SU-DHL-6 (cell line): ENCODE data around the gene SUCNR1.

Source experiments
- H2AFZ ChIP-seq: fragments of 200-600 bp; sonication (generic); 2 replicates; pipeline ENCODE4 v1.6.1; 2014; ENCODE audit warnings: low read depth, mild to moderate bottlenecking, moderate library complexity, mixed read lengths, antibody characterized with exemption, low read length; ENCODE audit not compliant: severe bottlenecking
- H3F3A ChIP-seq: fragments of 200-600 bp; shearing (Covaris generic); 2 replicates; pipeline ENCODE4 v1.6.0; 2016; ENCODE audit warnings: antibody characterized with exemption, mild to moderate bottlenecking; ENCODE audit not compliant: insufficient read depth
- H3K27ac ChIP-seq: fragments of 200-600 bp; sonication (generic); 2 replicates; pipeline ENCODE4 v1.5.1; 2016; ENCODE audit warnings: low read depth, mild to moderate bottlenecking, low read length, moderate library complexity, mixed read lengths
- H3K27me3 ChIP-seq: fragments of 200-600 bp; sonication (generic), shearing (Covaris generic); 2 replicates; pipeline ENCODE4 v1.6.0; 2014; ENCODE audit warnings: mild to moderate bottlenecking, low read length
- H3K36me3 ChIP-seq: fragments of 200-600 bp; sonication (generic); 2 replicates; pipeline ENCODE4 v1.6.1; 2014; ENCODE audit warnings: mild to moderate bottlenecking, low read length, mixed read lengths
- H3K4me2 ChIP-seq: fragments of 300-600, 200-600 bp; shearing (Covaris generic), sonication (generic); 2 replicates; pipeline ENCODE4 v1.6.0; 2014; ENCODE audit warnings: low read length, low read depth, mild to moderate bottlenecking; ENCODE audit not compliant: poor library complexity, severe bottlenecking
- H3K4me3 ChIP-seq: fragments of 200-600 bp; sonication (generic); 2 replicates; pipeline ENCODE4 v1.5.1; 2014; ENCODE audit warnings: antibody characterized with exemption, low read length, mild to moderate bottlenecking, mixed read lengths; ENCODE audit not compliant: insufficient read depth, poor library complexity, severe bottlenecking
- H3K79me2 ChIP-seq: fragments of 200-600 bp; sonication (generic); 2 replicates; pipeline ENCODE4 v1.6.1; 2014; ENCODE audit warnings: mild to moderate bottlenecking, low read length, moderate library complexity; ENCODE audit not compliant: insufficient read depth
- H3K9ac ChIP-seq: fragments of 200-600 bp; sonication (generic); 2 replicates; pipeline ENCODE4 v1.7.0; 2014; ENCODE audit warnings: mild to moderate bottlenecking, low read length
- H3K9me2 ChIP-seq: fragments of 200-600 bp; sonication (generic); replicated peaks from 2 replicates; pipeline ENCODE4 v1.6.1; 2014; ENCODE audit warnings: low read length; ENCODE audit not compliant: insufficient read depth
- H3K9me3 ChIP-seq: fragments of 200-600 bp; sonication (generic); 2 replicates; pipeline ENCODE4 v1.6.1; 2014; ENCODE audit warnings: low read length, mixed read lengths; ENCODE audit not compliant: insufficient read depth
- H4K20me1 ChIP-seq: fragments of 200-600 bp; sonication (generic); 2 replicates; pipeline ENCODE4 v1.6.1; 2014; ENCODE audit warnings: low read depth, mild to moderate bottlenecking, antibody characterized with exemption, low read length, moderate library complexity, mixed read lengths
- CTCF ChIP-seq: fragments of 200-600 bp; sonication (generic); IDR thresholded peaks from one replicate; pipeline ENCODE4 v1.5.1; 2017; ENCODE audit warnings: antibody characterized with exemption, mild to moderate bottlenecking, low read length, moderate library complexity; ENCODE audit not compliant: insufficient read depth, poor library complexity, severe bottlenecking
- EZH2phosphoT487 ChIP-seq: fragments of 200-600 bp; sonication (generic), shearing (Covaris generic); conservative IDR thresholded peaks from 2 replicates; pipeline ENCODE4 v1.6.1; 2018; ENCODE audit warnings: mild to moderate bottlenecking, antibody characterized with exemption, low read length, moderate library complexity, mixed read lengths

SUCNR1 gene

GRCh38 chr3:151891721-151892120 lies 18.3 kb downstream of the SUCNR1 start:
- Histone ChIP-seq H2AFZ (no peak overlapping the region), H3K79me2 (no peaks in the 10 kb centered on the region), H4K20me1 (no peaks in the 10 kb centered on the region), H3K27me3 (no peaks in the 10 kb centered on the region), H3K9me3 (no peaks in the 10 kb centered on the region), H3K9me2 (no peaks in the 10 kb centered on the region), H3K9ac (no peak overlapping the region), H3K4me3 (no peak overlapping the region), H3K27ac (no peak overlapping the region), H3K36me3 (no peaks in the 10 kb centered on the region), H3K4me2 (no peak overlapping the region), H3F3A (no peaks in the 10 kb centered on the region)
- no peak for TF ChIP-seq CTCF
- TF ChIP-seq EZH2phosphoT487 = no peak

DNA sequence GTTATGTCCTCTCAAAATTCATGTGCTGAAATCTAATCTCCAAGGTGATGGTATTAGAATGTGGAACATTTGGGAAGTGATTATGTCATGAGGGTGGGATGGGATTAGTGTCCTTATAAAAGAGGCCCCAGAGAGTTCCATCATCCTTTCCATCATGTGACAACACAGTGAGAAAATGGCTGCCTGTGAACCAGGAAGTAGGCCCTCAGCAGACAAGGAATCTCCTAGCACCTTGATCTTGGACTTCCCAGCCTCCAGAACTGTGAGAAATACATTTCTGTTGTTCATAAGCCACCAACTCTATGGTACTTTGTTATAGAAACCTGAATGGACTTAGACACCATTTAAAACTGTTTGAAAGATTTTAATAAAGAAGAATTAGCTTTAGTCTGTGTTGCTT lies 20.8 kb downstream of the SUCNR1 start:
- Histone ChIP-seq H3K27ac (no peak overlapping the region), H2AFZ (no peak overlapping the region), H3K9ac (no peak overlapping the region), H4K20me1 (no peaks in the 10 kb centered on the region), H3F3A (no peaks in the 10 kb centered on the region), H3K4me2 (no peak overlapping the region), H3K4me3 (no peak overlapping the region), H3K9me3 (no peaks in the 10 kb centered on the region), H3K9me2 (no peaks in the 10 kb centered on the region), H3K79me2 (no peaks in the 10 kb centered on the region), H3K27me3 (no peaks in the 10 kb centered on the region), H3K36me3 (no peaks in the 10 kb centered on the region)
- TF ChIP-seq EZH2phosphoT487 (no peak), CTCF (no peak)

- H3K79me2 ChIP-seq = no peaks in the 10 kb centered on the region
- no peak overlapping the region for H3K4me2 ChIP-seq
- H3K9me2 ChIP-seq = no peaks in the 10 kb centered on the region
- no peaks in the 10 kb centered on the region for H3K27me3 ChIP-seq
- H3K36me3 ChIP-seq = no peaks in the 10 kb centered on the region
- no peaks in the 10 kb centered on the region for H4K20me1 ChIP-seq
- H3K9ac ChIP-seq = no peak overlapping the region
- no peak overlapping the region for H3K27ac ChIP-seq
- H3F3A ChIP-seq = no peaks in the 10 kb centered on the region
- no peak overlapping the region for H2AFZ ChIP-seq
- no peak overlapping the region for H3K4me3 ChIP-seq
- H3K9me3 ChIP-seq = no peaks in the 10 kb centered on the region
- TF ChIP-seq EZH2phosphoT487 (no peak), CTCF (no peak)
Observed at GRCh38 chr3:151895478-151896241, 22.2 kb downstream of the SUCNR1 start.
